Measurements from ENCODE around the gene NPC1L1.

The NPC1L1 gene

GRCh38 chr7:44538093-44538797 is 2.9 kb downstream of the NPC1L1 start:
- in situ Hi-C loops (cut with HindIII; ENCODE audit: low sequenced_read_pairs): no loop called here

GRCh38 chr7:44537442-44537841 is 3.7 kb downstream of the NPC1L1 start:
- in situ Hi-C loops (cut with HindIII; ENCODE audit: low sequenced_read_pairs): no loop called here

GRCh38 chr7:44536090-44536489 is 5.0 kb downstream of the NPC1L1 start:
- in situ Hi-C loops (cut with HindIII; ENCODE audit: low sequenced_read_pairs): no loop called here

GRCh38 chr7:44535348-44536064 is 5.6 kb downstream of the NPC1L1 start:
- in situ Hi-C loops (cut with HindIII; ENCODE audit: low sequenced_read_pairs): no loop called here

GRCh38 chr7:44534501-44534900 is 6.6 kb downstream of the NPC1L1 start:
- in situ Hi-C loops (cut with HindIII; ENCODE audit: low sequenced_read_pairs): no loop called here

GRCh38 chr7:44534087-44534486 is 7.0 kb downstream of the NPC1L1 start:
- in situ Hi-C loops (cut with HindIII; ENCODE audit: low sequenced_read_pairs): no loop called here

GRCh38 chr7:44533301-44534055 is 7.7 kb downstream of the NPC1L1 start:
- in situ Hi-C loops (cut with HindIII; ENCODE audit: low sequenced_read_pairs): no loop called here

GRCh38 chr7:44531421-44532380 is 9.4 kb downstream of the NPC1L1 start:
- in situ Hi-C loops (cut with HindIII; ENCODE audit: low sequenced_read_pairs): no loop called here

- in situ Hi-C loops (cut with HindIII; ENCODE audit: low sequenced_read_pairs): no loop called here
Measured at GRCh38 chr7:44530990-44531389, 10.1 kb downstream of the NPC1L1 start.

GRCh38 chr7:44524811-44525388 is 16.2 kb downstream of the NPC1L1 start:
- in situ Hi-C loops (cut with HindIII; ENCODE audit: low sequenced_read_pairs): no loop called here

- in situ Hi-C loops (cut with HindIII; ENCODE audit: low sequenced_read_pairs): no loop called here
Measured at GRCh38 chr7:44522315-44522714, 18.8 kb downstream of the NPC1L1 start.

- in situ Hi-C loops (cut with HindIII; ENCODE audit: low sequenced_read_pairs): no loop called here
Measured at GRCh38 chr7:44521347-44522095, 19.6 kb downstream of the NPC1L1 start.

GRCh38 chr7:44520574-44520973 is 20.6 kb downstream of the NPC1L1 start:
- in situ Hi-C loops (cut with HindIII; ENCODE audit: low sequenced_read_pairs): no loop called here

- in situ Hi-C loops (cut with HindIII; ENCODE audit: low sequenced_read_pairs): no loop called here
Measured at GRCh38 chr7:44519546-44519945, 21.6 kb downstream of the NPC1L1 start.

- in situ Hi-C loops (cut with HindIII; ENCODE audit: low sequenced_read_pairs): no loop called here
Measured at GRCh38 chr7:44518761-44519160, 22.4 kb downstream of the NPC1L1 start.

- in situ Hi-C loops (cut with HindIII; ENCODE audit: low sequenced_read_pairs): no loop called here
Measured at GRCh38 chr7:44517175-44517574, 24.0 kb downstream of the NPC1L1 start.

- in situ Hi-C loops (cut with HindIII; ENCODE audit: low sequenced_read_pairs): no loop called here
Measured at GRCh38 chr7:44515590-44516268, 25.4 kb downstream of the NPC1L1 start.

GRCh38 chr7:44512736-44513135 is 28.4 kb downstream of the NPC1L1 start:
- in situ Hi-C loops (cut with HindIII; ENCODE audit: low sequenced_read_pairs): no loop called here

GRCh38 chr7:44511863-44512468 is 29.2 kb downstream of the NPC1L1 start:
- in situ Hi-C loops (cut with HindIII; ENCODE audit: low sequenced_read_pairs): no loop called here

Measured in DLD1 (cell line).